ENCODE results near the gene CCDC24. TPM values are rescaled to one million over a fixed set of nuclear protein-coding genes. Genes with fewer than 3 reads are reported as not detected.

The CCDC24 gene
- polyA plus RNA-seq, 1 donor from 2014 or later: 5.3 TPM

DNA sequence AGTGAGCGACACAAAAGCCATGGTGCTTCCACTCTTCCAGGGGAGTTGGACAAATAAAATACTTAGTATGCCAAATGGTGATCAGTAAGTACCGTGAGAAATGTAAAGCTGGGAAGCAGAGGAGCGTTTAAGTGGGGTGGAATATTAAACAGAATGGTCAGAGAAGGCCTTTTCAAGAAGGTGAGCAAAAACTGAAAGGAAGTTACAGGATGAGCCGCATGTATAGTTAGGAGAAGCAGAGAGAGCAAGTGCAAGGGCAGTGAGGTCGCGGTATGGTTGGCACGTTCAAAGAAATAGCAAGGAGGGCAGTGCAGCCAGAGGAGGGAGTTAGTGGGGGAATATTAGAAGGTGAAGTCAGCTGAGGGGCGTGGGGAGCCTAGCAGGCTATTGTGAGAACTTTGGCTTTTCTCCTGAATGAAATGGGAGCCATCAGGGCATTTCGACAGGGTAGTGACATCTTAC is 17.4 kb upstream of the CCDC24 start:
- H3K27ac Mint-ChIP-seq: peak overlapping the region; percentile 95 to 98 (median 95)
- H3K4me3 Mint-ChIP-seq: peak overlapping the region; percentile 85 to 97 (median 96)
- H3K36me3 Mint-ChIP-seq: peaks cover 5% of the 10 kb centered on the region
- no peaks in the 10 kb centered on the region for H3K27me3 Mint-ChIP-seq
- H3K9me3 Mint-ChIP-seq: no peaks in the 10 kb centered on the region
- H3K4me1 Mint-ChIP-seq: peaks cover 29 to 43% (median 34%) of the 10 kb centered on the region in 3 donors

- peaks cover 5% of the 10 kb centered on the region for H3K36me3 Mint-ChIP-seq
- H3K9me3 Mint-ChIP-seq: no peaks in the 10 kb centered on the region
- peak within 1 kb of the TSS; percentile 95 to 98 (median 95) for H3K27ac Mint-ChIP-seq
- peak within 1 kb of the TSS; percentile 85 to 97 (median 96) for H3K4me3 Mint-ChIP-seq
- H3K4me1 Mint-ChIP-seq: peaks cover 29 to 39% (median 31%) of the 10 kb centered on the region in 3 donors
- H3K27me3 Mint-ChIP-seq: no peaks in the 10 kb centered on the region
These were observed 16.8 kb upstream of the CCDC24 start, which contains the start of gene ATP6V0B for GRCh38 chr1:43974443-43975248. Gene ATP6V0B, plus strand, starts transcription at chr1:43974960. Its CDS starts 81 bp downstream, at chr1:43975041.

DNA sequence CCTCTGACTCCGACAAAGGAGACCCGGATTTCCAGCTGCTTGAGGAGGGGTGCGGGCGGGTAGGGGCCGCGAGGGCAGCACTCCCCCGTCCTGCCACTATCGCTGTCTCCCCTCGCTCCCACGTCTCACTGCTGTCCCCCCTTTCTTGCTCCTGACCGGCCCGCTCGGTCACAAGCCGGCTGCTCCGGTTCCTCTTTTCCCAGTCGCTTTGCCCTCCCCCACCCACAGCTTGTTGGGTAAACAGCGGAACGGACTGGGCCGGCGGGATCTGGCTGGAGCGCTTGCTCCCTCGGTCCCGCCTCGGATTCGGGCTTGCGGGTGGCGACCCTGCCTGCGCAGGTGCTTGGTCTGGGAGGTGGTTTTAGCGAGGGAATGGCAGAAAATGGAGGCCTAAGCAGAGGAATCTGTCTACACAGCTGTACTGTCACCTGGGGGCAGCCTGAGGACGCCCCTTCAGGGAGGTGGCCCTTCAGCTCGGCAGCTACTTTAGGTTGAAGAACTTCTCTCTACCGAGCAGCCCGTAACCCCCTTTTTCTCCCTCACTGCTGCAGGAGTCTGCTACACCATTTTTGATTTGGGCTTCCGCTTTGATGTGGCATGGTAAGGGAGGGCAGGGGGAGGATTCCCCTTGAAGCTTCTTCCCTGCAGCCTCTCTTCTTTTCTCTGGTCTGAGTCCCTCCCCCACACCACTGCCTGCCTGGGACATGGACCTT is 16.0 kb upstream of the CCDC24 start:
- Mint-ChIP-seq H3K4me3 (peak overlapping the region; percentile 85 to 97 (median 96)), H3K27ac (peak overlapping the region; percentile 94 to 95 (median 95)), H3K4me1 (peaks cover 25 to 44% (median 28%) of the 10 kb centered on the region in 3 donors), H3K9me3 (no peaks in the 10 kb centered on the region), H3K27me3 (peaks cover 3% of the 10 kb centered on the region), H3K36me3 (peaks cover 7% of the 10 kb centered on the region)

DNA sequence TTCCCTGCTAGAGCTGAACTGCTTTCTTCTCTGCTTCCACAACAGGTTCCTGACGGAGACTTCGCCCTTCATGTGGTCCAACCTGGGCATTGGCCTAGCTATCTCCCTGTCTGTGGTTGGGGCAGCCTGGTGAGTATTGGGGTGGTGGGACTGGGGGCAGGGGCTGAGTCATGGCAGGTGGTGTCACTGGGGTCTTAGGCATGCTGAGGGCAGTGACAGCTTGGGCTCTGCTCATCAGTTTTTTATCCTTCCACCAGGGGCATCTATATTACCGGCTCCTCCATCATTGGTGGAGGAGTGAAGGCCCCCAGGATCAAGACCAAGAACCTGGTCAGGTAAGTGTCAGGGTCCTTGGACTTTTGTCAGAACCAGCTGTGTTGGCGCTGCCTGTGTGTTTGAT is 15.4 kb upstream of the CCDC24 start:
- H3K27ac Mint-ChIP-seq: peak overlapping the region in 2 of 3 donors; percentile 94 to 95
- no peaks in the 10 kb centered on the region for H3K9me3 Mint-ChIP-seq
- peak overlapping the region; percentile 85 to 97 (median 96) for H3K4me3 Mint-ChIP-seq
- peaks cover 3% of the 10 kb centered on the region for H3K27me3 Mint-ChIP-seq
- H3K4me1 Mint-ChIP-seq: peaks cover 24 to 46% (median 25%) of the 10 kb centered on the region in 3 donors
- H3K36me3 Mint-ChIP-seq: peaks cover 7% of the 10 kb centered on the region

DNA sequence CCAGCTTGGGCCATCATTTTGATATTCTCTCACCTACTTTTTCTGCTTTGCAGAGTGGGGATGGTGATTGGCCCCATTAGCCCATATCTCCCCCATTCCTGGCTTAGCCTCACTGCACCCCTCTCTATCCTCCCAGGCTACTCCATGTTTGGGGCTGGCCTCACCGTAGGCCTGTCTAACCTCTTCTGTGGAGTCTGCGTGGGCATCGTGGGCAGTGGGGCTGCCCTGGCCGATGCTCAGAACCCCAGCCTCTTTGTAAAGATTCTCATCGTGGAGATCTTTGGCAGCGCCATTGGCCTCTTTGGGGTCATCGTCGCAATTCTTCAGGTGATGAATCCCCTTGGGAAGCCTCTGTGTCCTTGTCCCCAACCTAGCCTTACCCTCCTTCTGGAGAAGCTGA is 14.5 kb upstream of the CCDC24 start:
- Mint-ChIP-seq H3K27me3 (peaks cover 3% of the 10 kb centered on the region), H3K4me1 (peaks cover 22 to 46% (median 25%) of the 10 kb centered on the region in 3 donors), H3K27ac (peak overlapping the region; percentile 69 to 95 (median 94)), H3K4me3 (peak overlapping the region; percentile 47 to 95 (median 60)), H3K9me3 (no peaks in the 10 kb centered on the region), H3K36me3 (peaks cover 7% of the 10 kb centered on the region)

DNA sequence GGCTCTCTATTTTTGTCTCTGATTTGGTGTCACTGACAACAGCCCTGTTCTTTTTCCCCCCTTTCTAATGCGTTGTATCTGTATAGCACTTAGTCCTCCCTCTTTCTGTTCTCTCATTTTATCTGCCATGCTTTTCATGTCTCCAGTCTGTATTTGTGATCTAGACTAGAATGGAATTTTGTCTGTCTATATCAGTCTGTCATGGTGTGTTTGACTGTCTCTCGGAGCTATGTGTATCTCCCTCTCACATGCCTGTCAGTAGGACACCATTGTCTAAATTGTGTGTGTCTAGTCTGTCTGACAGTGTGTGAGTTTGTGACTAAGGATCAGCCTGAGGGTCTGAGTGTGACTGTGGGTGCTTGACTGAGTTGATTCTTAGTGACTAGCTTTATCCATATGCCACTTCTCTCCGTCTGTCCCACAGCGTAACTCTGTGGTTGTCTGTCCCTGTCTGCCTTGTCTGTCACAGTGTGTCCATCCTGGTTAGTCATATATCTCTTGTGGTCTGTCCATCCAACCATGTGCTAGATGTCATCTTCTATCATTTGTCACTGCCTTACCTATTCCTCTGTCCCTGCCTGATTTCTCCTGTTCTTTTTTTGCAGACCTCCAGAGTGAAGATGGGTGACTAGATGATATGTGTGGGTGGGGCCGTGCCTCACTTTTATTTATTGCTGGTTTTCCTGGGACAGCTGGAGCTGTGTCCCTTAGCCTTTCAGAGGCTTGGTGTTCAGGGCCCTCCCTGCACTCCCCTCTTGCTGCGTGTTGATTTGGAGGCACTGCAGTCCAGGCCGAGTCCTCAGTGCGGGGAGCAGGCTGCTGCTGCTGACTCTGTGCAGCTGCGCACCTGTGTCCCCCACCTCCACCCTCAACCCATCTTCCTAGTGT is 13.8 kb upstream of the CCDC24 start:
- peaks cover 3% of the 10 kb centered on the region for H3K27me3 Mint-ChIP-seq
- H3K9me3 Mint-ChIP-seq: no peaks in the 10 kb centered on the region
- H3K4me1 Mint-ChIP-seq: peaks cover 22 to 46% (median 25%) of the 10 kb centered on the region in 3 donors
- peaks cover 7% of the 10 kb centered on the region for H3K36me3 Mint-ChIP-seq
- peak overlapping the region; percentile 15 to 95 (median 56) for H3K4me3 Mint-ChIP-seq
- peak overlapping the region in 1 of 3 donors; percentile 95 for H3K27ac Mint-ChIP-seq

- Mint-ChIP-seq H3K36me3 (peaks cover 9% of the 10 kb centered on the region), H3K9me3 (no peaks in the 10 kb centered on the region), H3K27ac (peak overlapping the region in 2 of 3 donors; percentile 31 to 95), H3K4me3 (peak overlapping the region; percentile 15 to 95 (median 87)), H3K4me1 (peaks cover 22 to 46% (median 25%) of the 10 kb centered on the region in 3 donors), H3K27me3 (peaks cover 3% of the 10 kb centered on the region)
These were observed 13.2 kb upstream of the CCDC24 start for GRCh38 chr1:43978264-43978550.

DNA sequence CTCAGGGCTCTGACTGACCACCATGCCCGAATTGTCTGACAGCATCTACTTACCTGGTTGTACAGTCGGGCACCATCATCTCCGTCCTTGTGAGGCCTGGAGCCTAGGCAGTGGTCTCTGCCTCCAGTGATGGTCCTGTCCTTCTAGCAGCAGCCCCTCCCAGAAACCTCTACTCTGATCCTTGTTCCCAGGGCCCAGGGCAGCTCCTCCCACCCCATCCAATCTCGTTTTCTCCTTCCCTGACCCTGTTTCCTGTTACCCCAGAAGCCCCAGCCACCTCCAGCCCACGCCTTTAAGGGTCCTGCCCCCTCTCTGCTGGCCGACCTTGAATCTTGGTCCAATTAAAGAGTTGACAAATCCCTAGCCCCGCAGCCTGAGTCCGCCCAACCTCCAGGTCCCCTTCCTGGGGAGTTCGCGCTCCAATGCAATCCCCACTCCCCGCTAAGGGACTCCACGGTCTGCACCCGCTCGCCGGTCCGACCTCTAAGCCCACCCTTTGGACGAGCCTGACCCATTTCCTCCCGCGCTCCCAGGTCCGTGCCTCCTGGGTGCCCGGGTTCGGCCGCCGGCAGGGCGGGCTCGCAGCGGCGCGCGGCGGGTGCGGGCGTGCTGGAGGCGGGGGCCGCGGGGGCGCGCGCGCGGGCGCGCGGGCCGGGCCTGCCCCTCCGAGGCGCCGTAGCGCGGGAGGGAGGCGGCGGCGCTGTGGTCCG is 12.7 kb upstream of the CCDC24 start, which contains the start of gene B4GALT2:
Gene B4GALT2, plus strand, starts transcription at position 660 of the 710 bp plus-strand sequence. CDS start 1,951 bp downstream, outside the sequence.
- Mint-ChIP-seq H3K36me3 (peaks cover 9% of the 10 kb centered on the region), H3K9me3 (no peaks in the 10 kb centered on the region), H3K27me3 (peaks cover 3% of the 10 kb centered on the region), H3K4me3 (peak within 1 kb of the TSS; percentile 89 to 97 (median 94)), H3K27ac (peak within 1 kb of the TSS; percentile 31 to 95 (median 36)), H3K4me1 (peaks cover 20 to 43% (median 24%) of the 10 kb centered on the region in 3 donors)

DNA sequence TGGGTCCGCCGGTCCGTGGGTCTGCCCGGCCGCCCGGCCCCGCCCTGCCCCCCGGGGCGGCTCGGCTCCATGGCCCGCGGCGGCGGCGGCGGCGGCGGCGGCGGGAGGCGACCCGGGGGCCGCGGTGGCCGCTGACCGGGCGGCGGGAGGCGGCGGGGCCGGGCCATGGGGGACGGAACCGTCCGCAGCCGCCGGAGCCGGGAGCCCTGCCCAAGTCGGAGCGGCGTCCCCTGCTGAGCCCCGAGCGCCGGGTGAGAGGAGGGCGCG is 12.2 kb upstream of the CCDC24 start:
- H3K9me3 Mint-ChIP-seq: no peaks in the 10 kb centered on the region
- no peak overlapping the region for H3K27ac Mint-ChIP-seq
- H3K4me3 Mint-ChIP-seq: no peak overlapping the region
- H3K4me1 Mint-ChIP-seq: peaks cover 17 to 38% (median 24%) of the 10 kb centered on the region in 3 donors
- peaks cover 9% of the 10 kb centered on the region for H3K36me3 Mint-ChIP-seq
- H3K27me3 Mint-ChIP-seq: peaks cover 3% of the 10 kb centered on the region

GRCh38 chr1:43979528-43980254 is 11.7 kb upstream of the CCDC24 start:
- Mint-ChIP-seq H3K27ac (peak overlapping the region in 2 of 3 donors; percentile 36 to 49), H3K36me3 (peaks cover 9% of the 10 kb centered on the region), H3K4me1 (peaks cover 14 to 37% (median 24%) of the 10 kb centered on the region in 3 donors), H3K9me3 (no peaks in the 10 kb centered on the region), H3K4me3 (peak overlapping the region; percentile 34 to 97 (median 88)), H3K27me3 (peaks cover 3% of the 10 kb centered on the region)

DNA sequence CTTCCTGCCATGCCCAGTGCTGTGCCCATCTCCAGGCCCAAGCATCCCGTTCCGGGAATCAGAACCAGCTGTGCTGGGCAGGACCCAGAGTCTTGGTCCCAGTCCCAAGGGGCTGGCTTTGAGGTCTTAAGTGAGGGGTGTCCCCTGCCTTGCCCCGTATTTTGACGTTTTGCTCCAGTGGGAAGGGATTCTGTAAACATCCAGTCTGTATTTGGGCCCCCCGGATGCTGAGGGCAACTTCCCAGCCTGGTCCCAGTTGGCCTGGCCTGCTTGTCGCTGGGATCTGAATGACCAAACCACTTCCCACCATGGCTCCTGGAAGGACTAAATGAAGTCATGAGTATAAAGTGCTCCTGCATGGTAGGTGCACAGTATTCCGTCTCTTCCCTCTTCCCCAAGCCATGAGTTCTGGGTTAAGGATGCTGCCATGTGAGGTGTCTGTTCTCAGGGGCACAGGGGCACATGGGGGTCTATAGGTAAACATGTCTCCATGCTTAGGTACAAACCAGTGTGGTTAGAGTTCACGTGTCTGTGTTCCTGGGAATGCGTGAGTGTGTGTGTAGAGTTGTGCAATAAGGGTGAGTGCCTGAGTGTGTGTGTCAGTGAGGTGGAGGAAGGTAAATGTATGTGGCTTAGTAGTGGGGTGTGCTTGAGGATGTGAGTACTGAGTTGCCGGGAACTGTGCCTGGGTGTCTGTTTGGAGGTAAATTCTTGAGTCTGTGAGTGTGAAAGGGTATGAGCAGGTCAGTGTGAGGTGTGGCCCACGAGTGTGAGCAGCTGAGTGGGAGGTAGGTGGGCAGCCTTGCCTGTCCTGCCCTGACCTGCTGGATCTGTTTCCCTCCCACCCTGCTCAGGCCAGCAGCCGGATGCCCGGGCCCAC is 10.9 kb upstream of the CCDC24 start:
- Mint-ChIP-seq H3K27ac (peak overlapping the region in 2 of 3 donors; percentile 36 to 49), H3K4me3 (peak overlapping the region; percentile 34 to 97 (median 88)), H3K36me3 (peaks cover 9% of the 10 kb centered on the region), H3K9me3 (no peaks in the 10 kb centered on the region), H3K4me1 (peaks cover 14 to 37% (median 24%) of the 10 kb centered on the region in 3 donors), H3K27me3 (peaks cover 3% of the 10 kb centered on the region)

GRCh38 chr1:43981135-43981491 is 10.3 kb upstream of the CCDC24 start:
- Mint-ChIP-seq H3K27me3 (peaks cover 3% of the 10 kb centered on the region), H3K27ac (no peak overlapping the region), H3K36me3 (peaks cover 9% of the 10 kb centered on the region), H3K4me1 (peaks cover 14 to 34% (median 20%) of the 10 kb centered on the region in 3 donors), H3K9me3 (no peaks in the 10 kb centered on the region), H3K4me3 (peak overlapping the region in 2 of 4 donors; percentile 16 to 34)

GRCh38 chr1:43981636-43982035 is 9.8 kb upstream of the CCDC24 start:
- peak overlapping the region in 2 of 4 donors; percentile 25 to 34 for H3K4me3 Mint-ChIP-seq
- no peaks in the 10 kb centered on the region for H3K9me3 Mint-ChIP-seq
- H3K36me3 Mint-ChIP-seq: peaks cover 9% of the 10 kb centered on the region
- H3K27ac Mint-ChIP-seq: no peak overlapping the region
- peaks cover 3% of the 10 kb centered on the region for H3K27me3 Mint-ChIP-seq
- peaks cover 14 to 29% (median 20%) of the 10 kb centered on the region in 3 donors for H3K4me1 Mint-ChIP-seq

Measured in IgD-negative memory B cell (primary cell).